GM03348 (cell line): ENCODE measurements around the gene EPHB3.

Experiments used
- DNase-seq: peaks from one replicate; pipeline ENCODE4 v3.0.0; 2012; ENCODE audit warnings: low spot score

The EPHB3 gene

DNA sequence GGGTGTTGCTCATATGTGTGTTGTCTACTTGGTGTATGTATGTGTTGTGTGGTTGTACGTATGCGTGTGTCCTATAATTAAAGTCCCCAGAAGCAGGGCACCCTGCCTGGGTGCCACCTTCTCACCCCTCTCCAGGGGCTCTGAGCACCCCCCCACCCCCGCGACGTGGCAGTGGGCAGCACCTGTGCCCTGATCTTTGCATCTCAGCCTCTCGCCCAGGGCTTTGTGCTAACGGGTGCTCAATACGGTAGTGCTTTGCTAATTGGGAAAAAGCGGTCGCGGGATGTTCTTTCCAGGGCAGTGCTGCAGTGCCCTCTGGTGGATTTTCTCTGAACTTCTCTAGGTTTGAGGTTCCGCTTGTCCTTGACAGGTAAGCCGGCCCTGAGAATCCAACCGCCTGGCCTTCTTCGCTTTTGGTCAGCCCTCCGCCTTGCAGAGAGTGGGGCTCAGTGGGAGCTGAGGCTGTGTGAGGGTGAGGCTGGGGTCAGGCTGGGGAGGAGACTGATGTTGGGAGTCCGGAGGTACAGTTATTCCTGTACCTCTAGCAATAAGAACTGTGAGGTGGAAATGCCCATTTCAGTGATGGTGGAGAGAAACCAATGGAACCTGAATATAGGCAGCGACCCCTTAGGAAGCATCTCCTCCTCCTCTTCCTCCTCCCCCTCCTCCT, 17.6 kb upstream of the EPHB3 start:
- peak; percentile 89 for DNase-seq

DNA sequence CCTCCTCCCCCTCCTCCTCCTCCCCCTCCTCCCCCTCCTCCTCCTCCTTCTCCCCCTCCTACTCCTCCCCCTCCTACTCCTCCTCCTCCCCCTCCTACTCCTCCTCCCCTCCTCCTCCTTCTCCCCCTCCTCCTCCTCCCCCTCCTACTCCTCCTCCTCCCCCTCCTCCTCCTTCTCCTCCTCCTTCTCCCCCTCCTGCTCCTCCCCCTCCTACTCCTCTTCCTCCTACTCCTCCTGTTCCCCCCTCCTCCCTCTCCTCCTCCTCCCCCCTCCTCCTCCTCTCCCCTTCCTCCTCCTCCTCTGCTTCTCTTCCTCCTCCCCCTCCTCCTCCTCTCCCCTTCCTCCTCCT, 17.1 kb upstream of the EPHB3 start:
- DNase-seq: no peak

DNA sequence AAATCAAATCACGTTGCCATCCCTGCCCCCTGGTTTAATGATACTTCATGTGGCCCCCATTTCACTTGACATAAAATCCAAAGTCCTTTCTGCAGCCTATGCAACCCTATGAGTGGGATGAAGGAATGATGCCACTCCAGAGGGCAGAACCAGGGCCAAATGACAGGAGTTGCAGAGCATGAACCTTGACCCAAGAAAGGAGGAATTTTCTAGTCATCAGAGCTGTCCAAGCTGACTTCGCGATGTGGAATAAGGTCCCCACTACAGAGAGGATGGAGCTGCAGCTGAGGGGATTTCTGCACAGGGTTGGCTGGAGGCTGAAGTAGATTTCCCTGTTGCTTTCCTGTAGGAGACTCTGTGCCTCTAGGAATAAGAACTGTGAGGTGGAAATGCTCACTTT, 15.8 kb upstream of the EPHB3 start:
- no peak for DNase-seq

DNA sequence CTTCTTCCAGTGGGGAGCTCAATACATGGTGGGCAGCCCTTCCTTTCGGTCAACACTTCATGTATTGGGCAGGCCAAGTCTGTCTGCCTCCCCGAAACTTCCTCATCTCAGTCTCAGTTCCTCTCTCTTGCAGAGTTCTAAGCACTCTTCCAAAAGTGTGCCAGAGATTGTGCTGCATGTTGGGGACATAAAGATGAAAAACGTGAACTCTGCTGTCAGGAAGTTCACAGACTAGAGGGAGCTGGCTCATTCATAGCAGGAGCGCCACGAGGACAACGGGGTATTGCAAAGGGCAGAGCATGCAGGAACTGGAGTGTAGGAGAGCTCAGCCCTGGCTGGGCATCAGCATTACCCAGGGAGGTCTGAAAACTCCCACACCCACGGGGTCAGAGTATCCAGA, 15.3 kb upstream of the EPHB3 start:
- no peak for DNase-seq

DNA sequence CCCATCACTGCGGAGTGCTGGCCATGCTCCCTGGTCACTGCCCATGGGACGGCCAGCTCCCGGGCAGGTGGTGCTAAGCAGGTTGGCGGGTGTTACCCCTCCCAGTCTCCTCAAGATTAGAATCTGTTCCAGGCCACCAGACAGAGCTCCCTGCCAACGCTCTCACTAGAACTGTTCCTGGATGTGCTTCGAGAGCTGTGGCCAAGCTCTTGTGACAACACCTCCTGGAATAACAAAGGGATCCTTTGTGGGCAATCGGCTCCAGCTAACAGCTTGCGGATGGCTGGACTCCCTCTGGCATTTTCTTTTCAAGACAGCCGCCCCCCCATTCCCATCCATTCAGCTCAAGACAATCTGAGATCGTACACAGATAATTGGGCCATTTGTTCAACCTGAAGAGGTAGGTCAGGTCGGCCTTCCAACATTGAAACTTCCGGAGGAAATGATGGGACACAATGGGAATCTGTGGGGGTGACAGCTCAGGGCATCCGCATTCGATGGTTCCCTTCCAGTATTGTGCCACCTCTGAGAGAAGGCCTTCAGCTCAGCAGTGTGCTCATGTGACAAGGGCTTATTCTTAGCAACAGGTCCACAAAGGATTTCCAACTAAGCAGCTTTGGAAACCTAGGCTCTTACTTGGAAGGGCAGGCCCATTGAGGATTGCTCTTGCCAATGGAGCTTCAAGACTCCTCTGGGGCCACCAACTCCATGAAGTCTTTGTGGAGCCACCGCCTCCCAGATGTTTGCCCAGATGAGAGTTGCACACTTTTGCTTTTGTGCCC, 11.6 kb upstream of the EPHB3 start:
- DNase-seq: no peak

DNA sequence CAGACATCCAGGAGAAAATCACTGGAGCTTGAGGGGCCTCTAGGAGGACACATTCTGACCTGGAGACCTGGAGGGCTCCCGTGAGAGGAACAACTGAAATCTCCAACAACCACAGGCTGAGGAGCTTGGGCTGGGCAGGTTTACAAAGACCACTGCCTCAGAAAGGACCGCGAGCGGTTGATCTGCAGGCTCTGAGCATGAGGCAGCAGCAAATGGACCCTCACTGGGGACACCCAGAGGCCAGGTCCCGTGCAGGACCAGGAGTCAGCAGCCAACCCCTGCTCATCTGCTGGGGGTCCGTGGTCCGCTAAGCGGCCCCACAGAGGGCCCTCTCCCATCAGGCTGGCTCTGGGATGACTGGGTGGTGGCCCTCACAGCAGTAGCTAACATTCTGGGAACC, 10.5 kb upstream of the EPHB3 start:
- no peak for DNase-seq

DNA sequence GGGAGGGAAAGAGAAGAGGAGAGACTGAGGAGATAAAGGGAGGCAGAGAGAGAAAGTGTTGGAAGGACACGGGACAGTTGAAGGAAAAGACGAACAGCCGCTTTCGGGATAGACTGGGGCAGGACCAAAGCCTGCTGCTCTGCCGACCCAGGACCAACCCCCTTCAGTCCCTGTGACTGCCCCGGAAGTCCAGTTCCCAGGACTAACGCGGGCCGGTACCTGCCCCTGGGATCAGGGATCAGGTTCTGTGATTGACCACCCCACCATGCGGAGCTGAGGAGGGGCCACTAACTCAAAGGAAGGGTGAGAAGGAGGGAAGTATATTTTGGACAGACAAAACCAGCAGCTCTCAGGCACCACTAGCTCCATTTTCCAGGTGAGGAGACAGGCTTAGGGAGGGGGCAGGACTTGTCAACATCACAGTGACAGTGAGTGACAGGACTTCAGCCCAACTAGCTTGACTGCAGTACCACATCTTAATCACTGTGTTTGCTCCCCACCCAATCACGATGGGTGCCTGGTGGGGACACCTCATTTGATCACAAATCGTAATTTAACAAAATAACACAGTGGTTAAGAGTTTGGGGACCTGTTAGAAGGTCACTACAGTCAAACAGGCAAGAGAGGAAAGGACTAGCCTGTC, 9.8 kb upstream of the EPHB3 start:
- DNase-seq: no peak

DNA sequence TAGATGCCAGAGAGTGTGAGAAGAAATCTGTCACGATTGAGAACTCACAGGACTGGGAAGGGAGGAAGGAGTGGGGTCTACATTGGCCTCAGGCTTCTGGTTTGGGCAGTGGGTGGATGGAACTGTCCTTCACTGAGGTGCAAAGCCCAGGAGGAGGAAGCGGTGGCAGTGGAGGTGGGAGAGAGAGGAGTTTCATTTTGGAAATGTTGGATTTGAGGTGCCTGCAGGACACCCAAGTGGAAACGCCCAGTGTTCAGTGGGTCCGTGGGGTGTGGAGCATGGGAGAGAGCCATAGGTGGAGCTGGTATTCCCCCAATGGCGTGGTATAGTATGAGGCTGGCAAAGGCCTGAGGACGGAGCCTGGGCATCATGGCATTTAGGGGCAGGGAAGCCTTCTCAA, 9.3 kb upstream of the EPHB3 start:
- no peak for DNase-seq

DNA sequence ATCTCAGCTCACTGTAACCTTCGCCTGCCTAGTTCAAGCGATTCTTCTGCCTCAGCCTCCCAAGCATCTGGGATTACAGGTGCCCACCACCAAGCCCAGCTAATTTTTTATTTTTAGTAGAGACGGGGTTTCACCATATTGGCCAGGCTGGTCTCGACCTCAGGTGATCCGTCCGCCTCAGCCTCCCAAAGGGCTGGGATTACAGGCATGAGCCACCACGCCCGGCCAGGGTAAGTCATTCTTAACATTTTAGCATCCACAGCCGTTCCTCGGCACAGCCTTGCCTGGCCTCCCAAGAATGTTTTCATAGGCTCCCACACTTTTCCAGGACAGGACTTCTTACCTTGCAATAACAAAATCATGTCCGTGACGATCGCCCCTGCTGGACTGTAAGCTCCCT, 8.7 kb upstream of the EPHB3 start:
- no peak for DNase-seq

DNA sequence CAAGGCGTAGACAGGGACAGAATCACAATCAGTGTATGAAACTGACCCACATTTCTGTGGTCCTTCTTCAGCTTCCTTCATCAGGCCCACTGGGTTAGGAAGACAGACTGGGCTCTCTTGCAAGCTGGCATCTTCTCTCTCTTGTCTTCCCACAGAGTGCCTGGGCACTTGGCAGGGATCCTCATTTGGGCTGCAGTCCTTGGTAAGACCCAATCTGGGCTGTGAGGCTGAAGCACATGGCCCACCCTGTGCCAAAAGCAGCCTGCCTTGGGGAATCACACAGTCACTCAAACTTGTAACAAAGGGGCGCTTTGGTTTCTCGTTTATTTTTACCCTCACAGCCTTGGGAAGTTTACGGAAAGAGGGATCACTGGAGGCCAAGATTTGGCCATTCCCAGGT, 8.2 kb upstream of the EPHB3 start:
- no peak for DNase-seq

DNA sequence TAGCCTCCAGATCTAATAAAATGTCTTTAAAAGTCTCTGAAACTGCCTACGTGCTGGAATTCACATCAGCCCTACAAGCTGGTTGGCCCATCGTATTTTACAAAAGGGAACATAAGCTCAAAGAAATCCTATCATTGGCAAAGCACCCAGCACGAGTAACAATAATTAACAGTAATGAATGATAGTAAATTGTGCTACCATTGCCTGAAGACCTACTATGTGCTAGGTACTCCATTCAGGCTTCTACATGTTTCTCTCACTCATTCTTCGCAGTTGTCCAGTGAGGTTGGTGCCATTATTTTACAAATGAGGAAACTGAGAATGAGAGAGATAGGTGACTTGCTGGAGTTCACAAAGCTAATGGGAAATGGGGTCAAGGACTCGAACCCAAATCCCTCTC, 7.1 kb upstream of the EPHB3 start:
- DNase-seq: no peak

DNA sequence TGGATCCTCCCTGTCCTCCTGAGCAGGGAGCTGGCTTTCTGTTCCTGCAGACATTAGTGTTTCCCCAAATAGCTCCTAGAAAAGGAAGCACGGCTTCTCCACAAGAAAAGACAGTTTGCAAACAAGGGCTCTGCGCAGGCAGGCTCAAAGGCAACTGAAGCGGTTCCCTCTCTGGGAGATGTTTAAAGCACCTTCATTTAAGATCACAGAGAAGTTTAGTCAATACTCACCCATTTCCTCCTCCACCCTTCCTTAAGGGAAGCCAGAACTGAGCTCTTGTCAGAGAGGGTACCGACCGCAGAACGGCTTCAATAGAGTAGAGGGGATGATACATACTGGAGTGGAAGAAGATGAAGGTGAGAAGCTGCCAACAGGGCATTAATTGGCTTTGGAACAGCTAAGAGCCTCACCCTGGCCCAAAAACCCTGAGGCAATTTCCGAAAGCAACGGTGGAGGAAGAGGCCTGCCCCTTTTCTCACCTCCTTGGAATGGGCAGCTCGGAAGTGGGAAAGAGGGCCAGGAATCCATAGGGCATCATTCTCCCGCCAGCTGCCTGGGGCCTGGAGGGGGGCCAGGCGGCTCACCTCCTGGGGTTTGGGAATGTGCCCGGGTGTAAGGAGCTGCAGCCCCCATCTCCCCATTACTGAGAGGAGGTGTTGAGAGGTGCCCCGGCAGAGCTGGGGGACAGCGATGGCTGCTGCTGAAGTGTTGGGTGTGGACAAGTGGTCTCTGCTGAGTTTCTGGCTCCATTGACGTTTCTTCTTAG, 4.8 kb upstream of the EPHB3 start:
- no peak for DNase-seq

DNA sequence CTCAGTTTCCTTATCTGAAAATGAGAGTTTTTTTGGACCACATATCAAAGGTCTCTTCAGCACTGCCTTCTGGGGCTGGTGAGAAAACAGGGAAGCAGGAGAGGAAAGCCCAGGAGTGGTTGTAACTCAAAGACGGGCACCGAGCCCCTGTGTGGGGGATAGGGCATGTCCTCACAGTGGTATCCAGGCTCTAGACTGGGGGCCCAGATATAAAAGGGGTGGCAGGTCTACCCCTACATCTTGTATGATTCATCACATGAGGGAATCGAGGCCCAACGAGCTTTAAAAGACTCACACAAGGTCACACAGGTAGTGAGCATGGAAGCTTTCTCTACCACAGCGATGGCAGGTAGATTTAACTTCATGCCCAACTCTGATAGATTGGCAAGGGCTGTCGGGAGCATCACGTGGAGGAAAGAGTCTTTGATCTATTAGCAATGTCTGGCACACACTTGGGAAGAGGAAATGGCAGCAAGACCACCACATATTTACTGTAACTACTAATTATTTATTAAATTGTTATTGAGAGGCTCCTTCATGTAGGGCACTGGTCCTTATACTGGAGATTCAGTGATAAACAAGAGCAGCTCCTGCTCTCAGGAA, 4.1 kb upstream of the EPHB3 start:
- DNase-seq: no peak

DNA sequence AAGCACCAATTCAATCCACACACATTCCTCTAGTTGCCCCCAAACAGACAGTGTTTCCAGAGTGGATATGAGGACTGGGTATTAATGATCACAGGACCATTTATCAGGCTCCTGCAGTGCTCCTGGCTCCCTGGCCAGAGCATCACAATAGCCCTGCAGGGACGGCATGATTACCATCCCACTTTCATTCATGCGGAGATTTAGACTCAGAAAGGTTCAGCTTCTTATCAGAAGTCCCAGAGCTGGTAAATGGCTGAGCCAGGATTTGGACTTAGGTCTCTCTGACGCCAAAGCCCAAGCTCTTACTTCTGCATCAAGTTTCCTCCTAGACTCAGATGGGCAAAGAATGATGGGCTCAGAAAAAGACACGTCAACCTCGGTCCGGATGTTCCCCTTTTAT, 2.9 kb upstream of the EPHB3 start:
- no peak for DNase-seq

DNA sequence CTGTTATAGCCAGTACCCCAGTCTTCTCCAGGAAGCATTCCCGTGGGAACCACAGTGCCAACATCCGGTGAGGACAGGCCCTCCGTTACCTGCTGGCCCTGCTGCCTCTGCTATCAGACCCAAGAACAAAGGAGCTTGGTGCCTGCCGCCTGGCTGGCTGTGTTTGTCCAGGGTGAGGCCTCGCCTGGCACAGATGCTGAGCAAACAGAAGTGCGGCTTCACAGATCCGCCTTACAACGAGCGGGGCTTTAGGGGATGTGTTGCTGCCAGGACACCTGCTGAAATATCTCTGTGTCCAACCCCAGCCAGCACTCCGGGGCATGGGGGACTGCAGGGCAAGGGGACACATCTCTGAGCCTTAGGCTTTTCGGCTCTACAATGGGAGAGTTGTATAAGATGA, 2.2 kb upstream of the EPHB3 start:
- no peak for DNase-seq

DNA sequence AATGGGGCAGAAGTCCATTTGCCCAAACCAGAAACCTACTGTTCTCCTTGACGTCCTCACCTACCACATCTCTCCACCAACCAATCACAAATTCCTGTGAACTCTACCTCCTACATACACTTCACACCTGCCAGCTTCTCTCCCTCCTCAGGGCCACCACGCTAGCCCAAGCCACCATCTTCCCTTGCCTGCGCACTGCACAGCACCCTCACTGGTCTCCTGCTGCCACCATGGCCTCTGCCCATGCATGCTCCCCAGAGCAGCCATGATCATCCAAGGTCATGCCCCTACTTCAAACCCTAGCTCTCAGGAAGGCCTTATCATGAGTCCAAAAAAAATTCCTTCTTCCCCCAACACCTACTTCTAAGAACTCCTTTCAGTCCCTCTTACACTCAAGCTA, 1.1 kb upstream of the EPHB3 start:
- DNase-seq: no peak

DNA sequence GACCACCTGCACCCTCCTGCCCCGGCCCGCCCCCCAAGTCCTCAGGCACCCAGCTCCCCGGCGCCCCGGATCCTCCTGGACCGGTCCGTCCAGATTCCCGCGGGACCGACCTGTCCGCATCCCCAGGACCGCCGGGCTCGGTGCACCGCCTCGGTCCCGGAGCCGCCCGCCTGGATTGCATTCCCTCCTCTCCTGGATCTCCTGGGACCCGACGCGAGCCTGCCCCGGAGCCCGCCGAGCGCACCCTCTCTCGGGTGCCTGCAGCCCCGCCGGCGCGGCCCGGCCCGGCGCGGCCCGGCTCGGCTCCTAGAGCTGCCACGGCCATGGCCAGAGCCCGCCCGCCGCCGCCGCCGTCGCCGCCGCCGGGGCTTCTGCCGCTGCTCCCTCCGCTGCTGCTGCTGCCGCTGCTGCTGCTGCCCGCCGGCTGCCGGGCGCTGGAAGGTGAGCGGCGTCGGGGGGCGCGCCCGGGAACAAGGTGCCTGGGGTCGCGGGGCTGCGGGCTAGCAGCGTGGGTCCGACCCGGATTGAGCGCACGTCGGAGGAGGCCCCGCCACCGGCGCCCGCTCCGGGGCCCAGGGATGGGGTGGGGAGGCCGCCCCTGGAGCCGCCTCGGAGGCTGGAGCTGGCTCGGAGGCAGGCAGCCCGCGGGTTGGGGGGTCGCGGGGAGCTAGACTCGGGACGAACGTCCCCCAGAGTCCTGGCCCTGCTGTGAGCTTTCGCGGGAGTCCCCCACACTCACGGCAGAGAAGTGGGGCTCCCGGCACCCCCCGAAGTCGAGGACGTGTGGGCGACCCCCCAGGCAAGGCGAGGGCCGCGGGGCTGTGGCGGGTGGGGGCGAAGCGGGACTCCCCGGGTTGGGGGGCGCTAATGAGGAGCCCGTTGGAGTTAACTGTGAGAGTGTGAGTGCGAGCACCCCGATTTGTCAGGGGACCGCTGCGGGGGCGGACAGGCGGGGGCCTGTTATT, 610 bp downstream of the EPHB3 start:
- DNase-seq: peak; percentile 59

DNA sequence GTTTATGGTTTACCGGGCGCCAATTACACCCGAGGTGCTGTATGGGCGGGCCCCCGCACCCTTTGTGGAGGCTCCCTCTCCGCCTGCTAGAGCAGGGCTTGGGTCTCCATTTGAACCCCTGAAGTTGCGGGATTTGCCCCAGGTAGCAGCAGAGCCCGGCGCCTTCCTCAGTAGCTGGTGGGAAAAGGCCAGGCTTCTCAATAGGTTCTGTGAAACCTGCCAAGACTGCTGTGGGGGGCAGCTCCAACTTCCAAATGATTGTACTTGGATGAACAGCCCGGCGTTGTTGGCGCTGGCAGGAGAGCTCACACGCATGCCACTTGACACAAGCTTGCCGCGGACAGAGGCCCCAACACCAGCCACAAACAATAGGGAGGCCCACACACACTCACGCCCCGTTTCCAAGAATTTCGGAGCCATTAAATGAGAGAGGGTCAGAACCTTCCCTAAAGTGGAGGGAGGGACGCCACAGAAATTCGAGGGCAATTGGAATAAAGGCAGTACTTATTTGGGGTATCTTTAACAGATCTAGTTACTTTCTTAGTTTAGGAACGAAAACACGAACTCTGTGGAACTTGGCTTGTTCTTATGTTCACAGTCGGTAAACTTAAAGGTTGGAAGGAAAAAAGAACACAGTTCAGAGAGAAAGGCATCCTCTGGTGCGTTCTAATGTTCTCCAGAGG, 1.4 kb downstream of the EPHB3 start:
- peak; percentile 45 for DNase-seq

DNA sequence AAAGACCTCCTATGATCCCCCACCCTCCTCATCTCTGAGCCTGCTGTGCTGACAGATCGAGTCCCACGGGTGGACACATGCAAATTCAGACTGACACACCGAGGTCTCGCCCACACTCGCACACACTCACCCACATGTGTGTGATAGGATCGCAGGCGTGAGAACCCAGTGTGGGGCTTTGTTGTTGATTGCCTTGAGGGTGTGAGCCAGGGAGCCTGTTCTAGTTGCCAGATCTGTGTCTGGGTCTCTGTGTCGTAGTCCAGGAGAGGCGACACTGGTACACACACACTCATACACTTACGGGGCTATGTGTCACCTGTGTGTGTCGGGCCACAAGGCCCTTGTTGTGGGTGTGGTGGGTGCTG, 2.0 kb downstream of the EPHB3 start:
- DNase-seq: no peak

DNA sequence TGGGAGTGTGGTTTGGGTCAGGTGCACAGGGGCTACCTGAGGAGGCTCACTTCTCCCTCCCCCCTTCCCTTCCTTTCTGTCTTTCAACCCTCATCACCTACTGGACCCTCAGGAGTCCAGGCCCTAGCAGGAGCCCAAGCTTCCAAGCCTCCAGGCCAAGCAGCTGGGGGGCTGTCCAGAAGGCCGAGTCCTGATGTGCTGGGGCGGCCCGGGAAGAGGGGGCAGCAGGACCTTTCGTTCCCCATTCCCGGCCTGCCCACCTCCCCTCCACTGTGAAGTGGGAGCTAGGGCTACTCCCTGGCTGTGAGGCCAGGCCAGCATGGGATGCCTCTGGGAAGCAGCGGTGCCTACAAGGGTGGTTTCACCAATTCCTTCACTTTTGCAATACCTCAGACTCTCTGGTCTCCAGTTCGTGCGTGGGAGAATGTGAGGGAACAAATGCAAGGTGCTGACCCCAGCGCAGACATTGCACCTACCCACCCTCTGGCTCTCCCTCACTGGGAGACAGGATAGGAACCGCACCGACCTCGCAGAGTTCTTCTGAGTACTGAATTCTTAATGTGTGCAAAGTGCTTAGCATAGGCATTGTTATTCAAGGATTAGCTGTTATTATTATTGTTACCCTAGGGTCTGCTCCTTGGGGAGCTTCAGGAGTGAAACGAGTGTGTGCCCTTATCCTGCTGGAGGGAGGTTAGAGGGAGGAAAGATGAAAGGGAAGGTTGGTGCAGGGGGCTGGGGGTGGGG, 2.5 kb downstream of the EPHB3 start:
- DNase-seq: no peak
